ENCODE data around the gene ATP5F1A. TPM values are rescaled to one million over a fixed set of nuclear protein-coding genes. Genes with fewer than 3 reads are reported as not detected.

Gene ATP5F1A
- 457 TPM for total RNA-seq (ENCODE audit: unreplicated experiment)
- long read RNA-seq, full-length matches to known transcripts, result 1,291 of 1,328 reads
- long read RNA-seq, partial matches to known transcripts, result 26 of 1,328 reads
- long read RNA-seq, other reads (novel, unspliced or antisense), result 11 of 1,328 reads

DNA sequence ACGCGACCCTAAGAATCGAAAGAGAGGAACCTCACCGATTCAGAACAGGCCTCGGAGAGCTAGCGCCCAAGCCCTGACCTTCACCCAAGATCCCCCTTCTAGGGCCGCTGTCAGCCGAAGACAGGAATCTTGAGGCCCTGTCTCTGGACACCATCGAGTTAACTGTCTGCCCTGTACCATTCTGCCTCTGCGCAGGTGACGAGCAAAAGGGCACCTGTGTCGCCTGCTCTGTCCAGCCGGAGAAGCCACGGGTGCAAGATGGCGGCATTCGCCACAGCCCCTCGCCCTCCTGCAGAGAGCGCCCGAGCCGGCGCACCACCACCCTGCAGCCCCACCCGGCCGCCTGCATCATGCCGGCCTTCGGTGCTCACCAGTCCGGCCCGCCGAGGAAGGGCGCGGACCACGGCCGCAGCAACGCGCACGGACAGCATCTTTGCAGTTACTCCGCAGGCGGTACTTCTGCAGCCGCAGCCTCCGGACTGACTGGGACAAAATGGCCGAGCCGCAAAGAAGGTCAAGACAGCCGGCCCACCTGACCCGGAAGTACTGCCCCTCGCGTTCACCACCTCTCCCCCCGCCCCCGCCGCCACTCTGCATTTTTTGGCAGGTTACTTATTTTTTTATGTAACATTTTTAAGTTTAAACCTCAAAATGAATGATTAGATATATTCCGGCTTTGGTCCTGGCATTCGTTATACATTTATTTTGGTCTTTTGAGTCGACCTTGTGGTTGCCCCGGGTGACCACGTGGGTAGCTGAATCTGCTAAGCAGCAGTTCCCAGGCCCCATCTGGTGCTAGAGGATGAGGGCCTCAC lies at the start of gene ATP5F1A:
ATP5F1A (minus strand) TSS at position 496 of the 815 bp plus-strand sequence; CDS start at position 431, 65 bp downstream.
- DNase-seq (ENCODE audit: low spot score), result peak; percentile 76
- Mint-ChIP-seq H3K27ac (ENCODE audit: unreplicated experiment) (peak within 1 kb of the TSS; percentile 90), H3K4me3 (ENCODE audit: unreplicated experiment) (peak within 1 kb of the TSS; percentile 99), H3K27me3 (ENCODE audit: unreplicated experiment) (peaks cover 1% of the 10 kb centered on the region), H3K9me3 (ENCODE audit: unreplicated experiment) (no peaks in the 10 kb centered on the region), H3K36me3 (ENCODE audit: low read depth, unreplicated experiment) (peaks cover 3% of the 10 kb centered on the region), H3K4me1 (ENCODE audit: unreplicated experiment) (peaks cover 18% of the 10 kb centered on the region)
- TF ChIP-seq, protein P1, sequence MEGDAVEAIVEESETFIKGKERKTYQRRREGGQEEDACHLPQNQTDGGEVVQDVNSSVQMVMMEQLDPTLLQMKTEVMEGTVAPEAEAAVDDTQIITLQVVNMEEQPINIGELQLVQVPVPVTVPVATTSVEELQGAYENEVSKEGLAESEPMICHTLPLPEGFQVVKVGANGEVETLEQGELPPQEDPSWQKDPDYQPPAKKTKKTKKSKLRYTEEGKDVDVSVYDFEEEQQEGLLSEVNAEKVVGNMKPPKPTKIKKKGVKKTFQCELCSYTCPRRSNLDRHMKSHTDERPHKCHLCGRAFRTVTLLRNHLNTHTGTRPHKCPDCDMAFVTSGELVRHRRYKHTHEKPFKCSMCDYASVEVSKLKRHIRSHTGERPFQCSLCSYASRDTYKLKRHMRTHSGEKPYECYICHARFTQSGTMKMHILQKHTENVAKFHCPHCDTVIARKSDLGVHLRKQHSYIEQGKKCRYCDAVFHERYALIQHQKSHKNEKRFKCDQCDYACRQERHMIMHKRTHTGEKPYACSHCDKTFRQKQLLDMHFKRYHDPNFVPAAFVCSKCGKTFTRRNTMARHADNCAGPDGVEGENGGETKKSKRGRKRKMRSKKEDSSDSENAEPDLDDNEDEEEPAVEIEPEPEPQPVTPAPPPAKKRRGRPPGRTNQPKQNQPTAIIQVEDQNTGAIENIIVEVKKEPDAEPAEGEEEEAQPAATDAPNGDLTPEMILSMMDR (IDR thresholded peaks at IDR 0.05; ENCODE audit: unreplicated experiment), result no peak

DNA sequence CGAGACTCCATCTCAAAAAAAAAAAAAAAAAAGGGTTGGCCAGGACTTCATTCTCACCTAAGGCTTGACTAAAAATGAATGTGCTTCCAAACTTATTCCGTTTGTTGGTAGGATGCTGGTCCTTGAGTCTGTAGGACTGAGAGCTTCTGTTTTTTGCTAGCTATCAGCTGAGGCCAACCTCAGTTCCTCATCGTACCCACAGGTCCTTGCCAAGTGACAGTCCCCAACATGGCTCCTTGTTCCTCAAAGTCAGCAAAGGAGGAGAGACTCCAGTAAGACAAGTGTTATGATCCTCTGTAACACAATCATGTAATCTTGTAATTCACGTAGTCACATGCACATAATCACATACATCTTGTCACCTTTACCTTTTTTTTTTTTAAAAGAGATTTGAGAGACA lies 43.1 kb upstream of the ATP5F1A start:
- no peak overlapping the region for H3K27ac Mint-ChIP-seq (ENCODE audit: unreplicated experiment)
- no peak for DNase-seq (ENCODE audit: low spot score)
- no peak overlapping the region for H3K4me3 Mint-ChIP-seq (ENCODE audit: unreplicated experiment)
- no peaks in the 10 kb centered on the region for H3K27me3 Mint-ChIP-seq (ENCODE audit: unreplicated experiment)
- no peaks in the 10 kb centered on the region for H3K4me1 Mint-ChIP-seq (ENCODE audit: unreplicated experiment)
- peaks cover 4% of the 10 kb centered on the region for H3K36me3 Mint-ChIP-seq (ENCODE audit: low read depth, unreplicated experiment)
- TF ChIP-seq, protein P1 (IDR thresholded peaks at IDR 0.05; ENCODE audit: unreplicated experiment), result no peak
- H3K9me3 Mint-ChIP-seq (ENCODE audit: unreplicated experiment), result no peaks in the 10 kb centered on the region

DNA sequence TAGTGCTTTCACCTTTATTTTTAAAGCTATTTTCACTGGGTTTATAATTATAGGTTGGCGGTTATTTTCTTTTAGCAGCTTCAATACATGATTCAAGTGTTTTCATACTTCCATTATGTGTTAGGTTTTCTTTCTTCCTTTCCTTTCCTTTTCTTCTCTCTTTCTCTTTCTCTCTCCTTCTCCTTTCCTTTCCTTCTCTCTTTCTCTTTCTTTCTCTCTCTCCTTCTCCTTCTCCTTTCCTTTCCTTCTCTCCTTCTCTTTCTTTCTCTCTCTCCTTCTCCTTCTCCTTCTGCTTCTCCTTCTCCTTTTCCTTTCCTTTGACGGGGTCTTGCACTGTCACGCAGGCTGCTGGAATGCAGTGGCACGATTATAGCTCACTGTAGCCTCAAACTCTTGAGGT lies 42.1 kb upstream of the ATP5F1A start:
- TF ChIP-seq, protein P1 (IDR thresholded peaks at IDR 0.05; ENCODE audit: unreplicated experiment), result no peak
- Mint-ChIP-seq H3K4me3 (ENCODE audit: unreplicated experiment) (no peak overlapping the region), H3K36me3 (ENCODE audit: low read depth, unreplicated experiment) (peaks cover 4% of the 10 kb centered on the region), H3K9me3 (ENCODE audit: unreplicated experiment) (no peaks in the 10 kb centered on the region), H3K27ac (ENCODE audit: unreplicated experiment) (no peak overlapping the region), H3K4me1 (ENCODE audit: unreplicated experiment) (no peaks in the 10 kb centered on the region), H3K27me3 (ENCODE audit: unreplicated experiment) (no peaks in the 10 kb centered on the region)
- DNase-seq (ENCODE audit: low spot score), result no peak

DNA sequence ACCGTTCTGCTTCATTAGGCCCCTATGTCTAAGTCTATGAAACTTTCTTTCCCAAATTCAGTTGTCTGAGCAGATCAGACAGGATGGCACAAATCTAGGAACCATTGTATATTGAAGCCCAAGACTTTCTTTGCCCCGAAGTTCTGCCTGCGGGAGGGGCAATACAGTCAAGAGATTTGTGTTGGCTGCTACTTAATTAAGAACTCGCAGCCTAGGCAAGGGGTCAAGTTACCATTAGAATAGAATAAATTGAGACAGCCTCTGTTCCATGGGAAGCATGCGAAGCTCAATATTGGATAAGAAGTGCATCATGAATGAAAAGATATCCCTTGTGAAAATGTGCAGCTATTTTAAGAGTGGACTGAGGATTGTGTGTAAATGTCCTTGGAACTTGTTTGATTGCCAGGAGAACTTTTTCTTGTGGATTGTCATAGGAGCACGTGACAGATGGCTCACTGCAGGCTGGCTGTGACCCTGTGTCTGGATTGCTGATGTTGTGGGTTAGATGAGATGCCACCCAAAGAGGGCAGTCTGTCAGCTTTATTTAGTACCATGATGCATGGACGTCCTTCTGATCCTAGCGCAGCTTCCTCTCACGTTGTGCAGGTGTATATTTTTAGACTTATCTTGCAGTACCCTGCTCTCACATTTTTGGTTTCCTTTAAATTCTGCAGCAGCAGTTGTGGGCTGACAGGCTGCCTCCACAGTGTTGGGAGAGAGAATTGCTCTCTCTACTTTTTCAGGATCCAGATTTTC lies 37.0 kb upstream of the ATP5F1A start:
- no peaks in the 10 kb centered on the region for H3K4me1 Mint-ChIP-seq (ENCODE audit: unreplicated experiment)
- DNase-seq (ENCODE audit: low spot score), result no peak
- H3K27ac Mint-ChIP-seq (ENCODE audit: unreplicated experiment), result no peak overlapping the region
- H3K9me3 Mint-ChIP-seq (ENCODE audit: unreplicated experiment), result no peaks in the 10 kb centered on the region
- H3K36me3 Mint-ChIP-seq (ENCODE audit: low read depth, unreplicated experiment), result peaks cover 3% of the 10 kb centered on the region
- no peaks in the 10 kb centered on the region for H3K27me3 Mint-ChIP-seq (ENCODE audit: unreplicated experiment)
- TF ChIP-seq, protein P1 (IDR thresholded peaks at IDR 0.05; ENCODE audit: unreplicated experiment), result no peak
- H3K4me3 Mint-ChIP-seq (ENCODE audit: unreplicated experiment), result no peak overlapping the region

Measured in endothelial cell (in vitro differentiated cells).